ENCODE results near the gene HTR1E. TPM values are rescaled to one million over a fixed set of nuclear protein-coding genes. Genes with fewer than 3 reads are reported as not detected.

The HTR1E gene
- polyA plus RNA-seq, 4 donors, result 0.69 to 0.96 (median 0.78) TPM

Other genes with a start within 250 kb of the HTR1E start
- gene CGA, start 157.6 kb downstream of the HTR1E start, polyA plus RNA-seq (ENCODE audit: insufficient read length in 4 of 4), result 1 to 10 TPM in 2 of 4 donors, not detected in 2; 1.0 to 2.9 TPM
- gene ZNF292, start 218.0 kb downstream of the HTR1E start, polyA plus RNA-seq (ENCODE audit: insufficient read length in 4 of 4), result 10 to 100 TPM; 35.8 to 42.5 (median 39.0) TPM

Data from right renal pelvis (tissue), 4 donors.